Spleen (tissue), 3 donors: ENCODE measurements around the gene CALHM3.

Experiments
- POLR2A ChIP-seq, 3 donors: fragments of 450-650 bp; IDR thresholded peaks; one replicate each; pipeline ENCODE4 v1.5.1; 2017; ENCODE audit warnings: antibody characterized with exemption in 3 of 3, mild to moderate bottlenecking in 1 of 3
- POLR2AphosphoS5 ChIP-seq, 3 donors: sonication (generic); formaldehyde crosslinking; IDR thresholded peaks; one replicate each; pipeline ENCODE4 v1.5.1; 2017; ENCODE audit warnings: antibody characterized with exemption in 3 of 3

DNA sequence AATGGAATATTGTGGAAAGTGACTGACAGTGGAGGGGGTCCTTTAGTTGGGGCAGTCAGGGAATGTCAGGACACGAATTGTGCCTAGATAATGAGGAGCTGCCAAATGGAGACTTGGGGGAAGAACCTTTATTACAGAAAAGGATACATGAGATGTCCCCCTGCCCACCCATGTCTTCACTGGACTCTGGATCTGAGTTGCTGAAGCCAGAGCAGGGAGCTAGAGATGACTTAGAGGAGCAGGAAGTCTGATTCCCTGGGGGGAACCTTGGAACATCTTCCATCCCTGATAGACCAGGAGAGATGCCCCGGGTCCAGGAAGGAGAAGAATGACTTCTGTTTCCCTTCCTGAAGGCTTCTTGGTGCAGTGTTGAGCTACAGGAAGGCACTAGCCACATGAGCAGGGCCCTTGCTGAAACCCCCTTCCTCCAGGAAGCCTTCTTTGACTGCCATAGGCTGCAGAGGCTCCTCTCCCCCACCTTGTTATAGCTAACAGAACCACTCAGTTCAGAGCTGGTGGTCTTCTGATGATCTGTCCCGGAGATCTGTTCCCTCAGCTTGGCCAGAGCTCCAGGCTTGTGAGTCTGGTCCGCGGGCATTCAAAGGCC lies 13.7 kb upstream of the CALHM3 start:
- no peak for TF ChIP-seq POLR2AphosphoS5 (IDR thresholded peaks at IDR 0.05)
- no peak for TF ChIP-seq POLR2A (IDR thresholded peaks at IDR 0.05)
